GM18867 (cell line): ENCODE data around the gene MOSPD3.
"Not testable (repeated sequence)": the region's sequence is repeated elsewhere in the genome, so short reads cannot be mapped to it uniquely, and the experiment has no call there.

Source experiments
- ATAC-seq: cut with Tn5 transposase; IDR thresholded peaks from one replicate; pipeline ENCODE4 v1.9.1; 2021; ENCODE audit warnings: mild to moderate bottlenecking, moderate library complexity; ENCODE audit not compliant: unreplicated experiment

The MOSPD3 gene, protein sequence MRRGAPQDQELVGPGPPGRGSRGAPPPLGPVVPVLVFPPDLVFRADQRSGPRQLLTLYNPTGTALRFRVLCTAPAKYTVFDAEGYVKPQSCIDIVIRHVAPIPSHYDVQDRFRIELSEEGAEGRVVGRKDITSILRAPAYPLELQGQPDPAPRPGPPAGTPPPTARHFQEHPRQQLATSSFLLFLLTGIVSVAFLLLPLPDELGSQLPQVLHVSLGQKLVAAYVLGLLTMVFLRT

DNA sequence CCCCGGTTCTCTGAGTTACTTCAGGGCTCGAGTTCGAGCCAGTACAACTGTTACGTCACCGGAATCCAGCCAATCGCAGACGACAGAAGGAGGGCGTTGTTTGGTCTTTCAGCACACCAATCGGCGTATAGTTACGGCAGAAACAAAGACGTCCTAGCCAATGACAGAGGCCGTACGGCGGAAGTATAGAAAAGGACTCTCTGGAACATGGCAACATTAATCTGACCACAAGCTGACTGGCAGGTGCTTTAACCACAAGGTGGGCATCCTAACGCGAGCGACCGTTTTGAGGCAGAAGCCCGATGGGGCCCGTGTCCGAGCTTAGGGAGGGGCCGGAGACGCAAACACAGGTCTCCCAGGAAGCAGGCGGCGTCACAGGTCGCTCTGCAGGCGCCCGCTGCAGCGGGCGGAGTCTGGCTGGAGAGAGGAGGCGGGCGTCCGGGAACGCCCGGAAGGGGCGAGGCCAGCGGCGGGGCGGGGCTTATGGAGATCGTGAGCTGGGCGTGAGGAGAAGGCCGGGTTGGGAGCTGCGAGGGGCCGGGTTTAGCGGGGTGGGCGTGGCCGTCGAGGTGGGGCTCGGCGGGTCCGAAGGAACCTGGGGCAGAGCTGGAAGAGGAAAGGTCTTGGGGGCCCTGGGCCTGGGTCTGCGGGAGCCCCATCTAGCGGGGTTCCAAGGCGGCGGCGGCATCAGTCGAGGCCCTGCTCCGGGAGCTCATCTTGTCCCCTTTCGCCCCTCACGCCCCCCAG lies at the start of gene MOSPD3:
Gene MOSPD3 (plus strand): TSS at position 558 of the 747 bp plus-strand sequence. CDS start 252 bp downstream, outside the sequence.
- peak; percentile 90 for ATAC-seq

DNA sequence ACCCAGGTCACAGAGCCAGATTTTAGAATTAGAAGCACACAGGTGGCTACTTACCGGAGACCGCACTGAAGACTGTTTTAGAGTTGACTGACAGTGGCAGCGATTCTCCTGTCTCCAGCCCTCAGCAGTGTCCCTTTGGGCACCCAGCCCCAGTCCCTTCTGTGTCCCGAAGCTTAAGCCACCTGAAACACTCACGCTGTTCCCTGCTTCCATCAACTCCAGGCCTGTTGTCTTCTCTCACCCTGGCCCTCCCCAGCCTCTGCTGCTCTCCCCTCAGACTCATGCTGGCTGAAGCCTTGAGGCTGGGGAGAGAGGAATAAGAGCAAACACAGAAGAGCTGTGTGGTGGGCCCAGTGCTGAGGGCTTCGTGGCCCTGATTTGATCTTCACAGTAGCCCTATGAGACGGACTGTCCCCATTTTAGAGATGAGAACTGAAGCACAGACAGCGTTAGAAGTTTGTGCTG lies 49.2 kb upstream of the MOSPD3 start:
- ATAC-seq, result no peak

DNA sequence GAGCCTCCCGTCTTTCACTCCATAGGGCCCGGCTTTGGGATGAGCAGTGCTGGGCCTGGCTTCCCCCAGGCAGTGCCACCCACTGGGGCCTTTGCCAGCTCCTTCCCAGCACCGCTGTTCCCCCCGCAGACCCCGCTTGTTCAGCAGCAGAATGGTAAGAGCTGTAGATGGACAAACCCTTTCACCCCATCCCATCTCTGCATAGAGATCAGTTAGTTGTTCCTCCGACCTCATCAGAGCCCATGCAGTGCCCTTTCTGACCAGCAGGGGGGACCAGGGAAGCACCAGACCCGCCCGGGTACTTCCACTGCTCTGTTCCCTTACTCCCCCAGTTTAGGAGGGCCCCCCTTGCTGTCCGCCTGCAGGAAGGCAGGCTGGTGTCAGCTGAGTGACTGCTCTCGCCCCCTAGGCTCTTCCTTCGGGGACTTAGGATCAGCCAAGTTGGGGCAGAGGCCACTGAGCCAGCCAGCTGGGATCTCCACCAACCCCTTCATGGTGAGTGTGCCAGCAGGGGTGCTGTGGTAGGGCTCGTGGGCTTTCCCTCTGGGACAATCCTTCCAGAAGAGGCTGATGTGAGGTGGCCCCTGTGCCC lies 48.4 kb upstream of the MOSPD3 start:
- no peak for ATAC-seq

DNA sequence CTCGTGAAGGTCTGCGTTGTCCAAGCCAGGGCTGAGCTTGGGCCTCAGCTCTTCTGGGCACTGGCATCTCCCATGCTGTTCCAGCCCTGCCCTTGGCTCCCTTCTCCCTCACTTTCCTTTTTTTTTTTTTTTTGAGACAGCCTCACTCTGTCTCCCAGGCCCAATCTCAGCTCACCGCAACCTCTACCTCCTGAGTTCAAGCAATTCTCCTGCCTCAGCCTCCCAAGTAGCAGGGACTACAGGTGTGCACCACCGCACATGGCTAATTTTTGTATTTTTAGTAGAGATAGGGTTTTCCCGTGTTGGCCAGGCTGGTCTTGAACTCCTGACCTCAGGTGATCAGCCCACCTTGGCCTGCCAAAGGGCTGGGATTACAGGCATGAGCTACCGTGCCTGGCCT lies 47.9 kb upstream of the MOSPD3 start:
- ATAC-seq, result not testable (repeated sequence)

DNA sequence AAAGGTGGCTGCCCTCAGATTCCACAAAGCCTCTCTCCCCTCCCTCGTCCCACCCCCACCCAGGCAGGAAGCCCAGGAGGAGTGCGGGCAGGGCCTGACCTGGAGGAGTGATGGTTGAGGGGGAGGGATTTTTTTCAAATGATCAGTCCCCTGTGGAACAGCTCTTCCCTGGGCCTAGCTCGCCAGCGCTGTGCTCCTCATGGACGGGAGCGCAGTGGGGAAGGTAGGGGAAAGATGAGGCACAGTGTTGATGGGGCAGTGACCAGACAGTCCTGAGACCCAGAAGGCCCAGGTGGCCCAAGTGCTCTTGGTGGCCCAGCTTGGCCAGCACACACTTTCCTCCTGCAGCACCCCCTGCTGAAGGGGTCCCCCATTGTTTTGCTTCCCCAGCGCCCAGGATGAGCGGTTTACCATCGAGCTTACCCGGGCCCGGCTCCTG lies 47.2 kb upstream of the MOSPD3 start:
- ATAC-seq, result no peak

DNA sequence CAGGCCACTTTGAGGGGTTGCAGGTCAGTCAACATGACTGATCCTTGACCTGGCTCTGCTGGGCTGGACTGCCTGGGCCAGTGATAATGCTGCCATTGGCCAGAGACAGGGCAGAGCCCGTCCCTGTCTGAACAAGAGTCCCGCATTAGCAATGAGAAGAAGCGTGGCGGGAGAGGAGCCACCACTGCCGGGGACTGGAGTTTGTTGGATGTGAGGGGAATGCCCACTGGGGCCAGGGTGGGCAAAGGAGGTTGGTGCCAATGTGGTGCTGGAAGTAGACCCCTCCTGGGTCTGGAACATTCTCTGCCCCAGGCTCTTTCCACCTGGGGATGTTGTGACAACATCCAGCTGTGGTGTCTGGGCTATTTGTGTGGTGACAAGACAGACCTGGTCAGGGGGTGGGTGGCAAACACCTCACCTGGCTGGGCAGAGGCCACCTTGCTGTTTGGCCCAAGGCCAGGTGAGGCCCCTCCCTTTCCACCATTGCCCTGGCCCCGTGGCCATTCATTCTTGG lies 46.3 kb upstream of the MOSPD3 start:
- no peak for ATAC-seq

DNA sequence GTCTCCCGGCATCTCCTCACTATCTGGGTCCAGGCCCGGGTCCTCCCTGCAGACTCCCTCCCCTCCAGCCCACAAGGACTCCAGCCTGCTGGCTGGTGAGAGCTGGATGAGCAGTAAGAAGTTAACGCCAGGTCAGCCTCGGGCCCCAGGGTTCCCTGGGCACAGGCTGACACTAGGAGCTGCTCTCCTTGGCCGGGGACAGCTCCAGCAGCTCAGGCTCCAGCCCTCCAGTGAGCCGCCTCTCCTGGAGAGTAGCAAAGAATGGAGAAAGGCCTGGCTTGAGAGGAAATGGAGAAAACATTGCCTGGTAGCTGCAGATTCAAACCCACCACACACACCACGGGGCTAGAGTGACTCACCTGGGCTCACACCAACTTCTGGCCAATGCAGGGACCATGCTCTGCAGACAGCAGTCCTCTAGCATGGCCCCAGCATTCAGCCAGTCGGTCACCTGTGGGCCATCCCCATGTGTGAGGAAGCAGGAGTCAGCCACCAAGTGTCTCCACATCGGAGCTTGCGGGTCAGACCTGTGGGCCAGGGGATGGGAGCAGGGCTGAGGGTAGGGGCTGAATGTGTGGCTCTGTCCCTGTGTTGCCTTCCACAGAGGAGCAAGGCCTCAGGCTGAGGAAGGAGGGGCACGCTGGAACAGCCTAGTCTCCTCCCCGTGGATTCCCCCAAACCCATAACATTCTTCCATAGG lies 45.2 kb upstream of the MOSPD3 start:
- ATAC-seq, result no peak

DNA sequence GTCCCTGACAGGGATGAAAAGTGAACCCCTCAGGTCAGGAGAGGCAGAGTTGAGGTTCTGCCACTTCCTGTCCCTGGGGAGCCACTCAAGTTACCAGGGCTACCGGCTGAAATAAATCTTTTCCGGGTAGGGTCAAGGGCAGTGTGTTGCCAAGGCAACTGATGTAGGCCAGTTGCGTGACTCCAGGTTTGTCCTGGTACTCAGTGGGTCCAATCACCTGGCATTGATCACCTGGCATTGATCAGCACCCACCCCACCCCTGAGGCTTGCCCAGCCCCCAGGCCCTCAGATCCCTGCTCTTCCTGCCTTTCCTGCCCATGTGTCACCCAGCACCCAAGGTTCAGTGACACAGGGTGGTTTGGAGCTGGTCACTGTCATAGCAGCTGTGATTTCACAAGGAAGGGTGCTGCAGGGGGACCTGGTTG lies 44.6 kb upstream of the MOSPD3 start:
- no peak for ATAC-seq

DNA sequence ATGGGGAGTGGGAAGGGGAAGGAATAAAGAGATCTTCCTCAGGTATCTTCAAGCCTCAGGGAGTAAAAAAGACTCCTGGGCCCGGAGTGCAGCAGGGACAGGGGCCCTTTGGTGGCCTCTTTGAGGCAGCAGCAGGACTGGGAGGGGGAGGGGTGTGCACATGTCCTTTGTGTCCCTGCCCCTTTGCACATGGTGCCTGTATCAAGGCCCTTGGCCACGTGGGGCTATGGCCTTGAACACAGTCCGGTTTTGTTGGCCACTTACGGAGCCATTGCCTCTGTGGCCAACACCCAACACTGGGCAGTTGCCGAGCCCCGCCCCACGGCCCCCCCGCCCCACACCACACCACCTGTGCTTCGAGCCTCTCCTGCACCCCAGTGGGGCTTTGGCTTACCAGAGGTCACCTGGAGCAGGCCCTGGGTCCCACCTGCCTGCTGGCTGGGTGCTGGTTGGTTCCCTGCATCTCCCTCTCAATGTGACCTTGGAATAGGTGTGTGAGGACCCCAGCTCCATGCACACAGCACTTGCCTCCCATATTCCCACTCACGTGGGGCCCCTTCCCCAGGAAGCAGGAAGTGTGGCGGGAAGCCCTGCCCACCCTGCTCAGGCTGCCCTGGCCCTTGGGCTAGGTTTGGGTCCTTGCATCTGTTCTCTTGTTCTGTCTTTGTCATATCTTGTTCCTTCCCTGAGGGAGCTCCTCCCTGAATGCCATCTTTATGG lies 44.0 kb upstream of the MOSPD3 start:
- ATAC-seq, result no peak

DNA sequence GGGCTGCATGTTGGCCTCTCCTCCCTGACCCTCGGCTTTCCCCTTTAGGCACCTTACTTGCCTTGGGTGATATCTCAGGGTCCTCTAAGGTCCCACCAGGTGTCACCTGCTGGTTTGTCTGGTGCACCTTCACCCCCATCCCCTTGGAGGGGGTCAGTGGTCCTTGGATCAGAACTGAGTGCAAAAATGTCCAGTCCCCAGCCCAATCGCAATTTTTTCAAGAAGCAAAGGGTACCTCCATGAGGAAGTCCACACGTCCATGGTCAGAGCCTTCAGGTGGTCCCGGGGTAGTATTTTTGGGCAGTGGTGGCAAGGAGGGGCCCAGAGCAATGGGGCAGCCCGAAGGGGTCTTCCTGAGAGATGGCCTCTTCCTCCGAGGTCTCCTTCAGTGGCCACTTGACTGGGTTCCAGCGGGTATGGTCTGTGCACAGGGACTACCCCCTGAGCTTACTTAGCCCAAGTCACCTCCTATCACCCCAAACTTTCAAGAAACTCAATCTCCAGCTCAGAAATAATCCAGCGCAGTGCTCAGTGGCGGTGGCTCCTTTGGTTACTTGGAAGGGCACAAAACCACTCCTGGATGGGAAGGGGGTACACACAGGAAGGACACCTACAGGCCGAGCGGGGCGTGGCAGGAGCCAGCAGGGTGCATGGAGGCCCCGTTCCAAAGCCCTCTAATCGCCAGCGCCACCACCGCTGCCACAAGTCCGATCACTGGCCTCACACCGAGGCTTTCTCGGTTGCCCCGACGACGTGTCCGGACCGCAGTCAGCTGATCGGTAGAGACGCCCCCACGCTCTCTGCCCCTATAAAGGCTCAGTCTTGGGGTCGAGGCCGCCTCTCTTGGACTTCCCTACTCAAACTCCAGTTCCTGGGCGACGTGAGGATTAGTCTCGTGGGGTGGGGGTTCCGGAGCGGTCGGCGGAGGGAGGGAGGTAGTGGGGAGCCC lies 43.2 kb upstream of the MOSPD3 start:
- ATAC-seq, result peak; percentile 43

DNA sequence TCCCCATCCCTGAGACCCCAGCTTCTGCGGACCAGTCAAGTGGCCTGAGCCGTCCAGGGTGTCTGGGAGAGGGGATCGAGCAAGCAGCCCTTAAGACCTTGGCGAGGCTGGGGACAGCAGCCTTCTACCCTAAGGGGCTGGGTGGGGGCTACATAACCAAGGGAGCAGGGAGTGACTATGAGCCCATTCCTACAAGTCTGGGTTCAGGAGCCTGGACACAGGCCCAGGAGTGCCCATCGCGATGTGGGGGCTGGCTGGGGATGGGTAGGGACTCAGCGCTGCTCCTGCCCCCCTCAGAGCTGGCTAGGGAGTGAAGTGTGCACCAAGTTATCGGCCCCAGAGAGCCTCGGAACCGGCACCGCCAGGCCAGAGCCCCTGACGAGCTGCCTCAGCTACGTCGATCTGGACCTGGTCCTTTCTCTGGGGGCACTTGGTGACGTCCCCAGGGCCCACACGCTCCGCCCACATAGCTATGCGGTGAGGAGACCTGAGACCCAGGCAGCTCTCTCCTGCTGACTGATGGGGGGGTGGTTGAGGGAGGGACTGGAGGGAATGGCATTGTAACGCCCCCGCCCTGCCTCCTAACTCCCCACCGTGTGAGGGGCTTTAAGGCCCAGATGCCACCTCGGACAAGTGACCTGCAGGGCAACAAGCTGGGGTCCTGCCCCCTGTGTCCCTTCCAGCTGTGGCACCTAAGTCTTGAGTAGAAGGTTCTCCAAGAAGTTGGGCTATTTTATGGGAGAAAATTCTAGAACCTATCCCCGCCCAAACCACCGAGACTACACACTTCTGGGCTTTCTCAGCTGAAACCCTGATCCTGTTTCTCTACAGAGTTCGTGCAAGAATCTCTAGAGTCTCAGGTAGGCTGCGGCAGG lies 41.1 kb upstream of the MOSPD3 start:
- ATAC-seq, result no peak

DNA sequence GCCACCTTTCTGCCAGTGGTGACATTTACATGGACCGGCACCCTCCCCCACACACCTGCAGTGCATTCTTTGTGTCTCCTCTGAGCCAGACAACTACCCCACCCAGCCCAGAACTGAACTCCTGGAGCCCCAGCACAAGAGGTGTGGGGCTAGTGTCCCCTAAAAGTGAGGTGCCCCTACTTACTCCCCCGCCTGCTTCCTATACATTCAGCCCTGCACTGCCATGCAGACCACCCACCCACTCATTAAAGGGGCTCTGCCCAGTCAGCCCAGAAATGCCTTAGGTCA lies 40.6 kb upstream of the MOSPD3 start:
- no peak for ATAC-seq

DNA sequence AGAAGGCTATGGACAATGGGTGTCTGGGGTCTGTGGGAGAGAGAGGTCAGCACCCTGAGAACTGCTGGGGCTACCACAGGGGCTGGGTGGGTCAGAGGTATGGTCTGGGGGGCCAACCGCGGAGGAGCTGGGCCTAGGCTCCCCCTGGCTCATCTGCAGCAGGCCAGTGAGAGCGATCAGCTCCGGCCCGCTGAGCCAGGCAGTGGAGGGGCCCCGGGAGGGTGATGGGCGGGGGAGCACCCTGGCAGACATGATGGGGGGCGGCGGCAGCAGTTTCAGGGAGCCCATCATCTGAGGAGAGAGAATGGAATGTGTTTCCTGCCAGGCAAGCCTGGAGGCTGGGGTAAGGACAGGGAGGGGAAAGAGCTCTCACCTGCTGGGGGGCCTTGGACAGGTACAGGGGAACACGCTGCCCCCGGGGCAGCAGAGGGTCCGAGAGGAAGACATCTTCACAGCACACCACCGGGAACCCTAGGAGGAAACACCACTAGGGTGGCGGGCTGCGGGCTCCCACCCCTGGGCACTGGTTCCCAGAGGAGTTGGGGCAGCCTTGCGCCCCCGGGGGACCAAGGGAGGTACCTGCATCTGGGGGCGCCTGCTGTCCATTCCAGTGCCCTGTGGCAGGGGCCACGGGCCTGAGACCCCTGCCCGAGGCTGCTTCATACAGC lies 39.9 kb upstream of the MOSPD3 start:
- ATAC-seq, result no peak

DNA sequence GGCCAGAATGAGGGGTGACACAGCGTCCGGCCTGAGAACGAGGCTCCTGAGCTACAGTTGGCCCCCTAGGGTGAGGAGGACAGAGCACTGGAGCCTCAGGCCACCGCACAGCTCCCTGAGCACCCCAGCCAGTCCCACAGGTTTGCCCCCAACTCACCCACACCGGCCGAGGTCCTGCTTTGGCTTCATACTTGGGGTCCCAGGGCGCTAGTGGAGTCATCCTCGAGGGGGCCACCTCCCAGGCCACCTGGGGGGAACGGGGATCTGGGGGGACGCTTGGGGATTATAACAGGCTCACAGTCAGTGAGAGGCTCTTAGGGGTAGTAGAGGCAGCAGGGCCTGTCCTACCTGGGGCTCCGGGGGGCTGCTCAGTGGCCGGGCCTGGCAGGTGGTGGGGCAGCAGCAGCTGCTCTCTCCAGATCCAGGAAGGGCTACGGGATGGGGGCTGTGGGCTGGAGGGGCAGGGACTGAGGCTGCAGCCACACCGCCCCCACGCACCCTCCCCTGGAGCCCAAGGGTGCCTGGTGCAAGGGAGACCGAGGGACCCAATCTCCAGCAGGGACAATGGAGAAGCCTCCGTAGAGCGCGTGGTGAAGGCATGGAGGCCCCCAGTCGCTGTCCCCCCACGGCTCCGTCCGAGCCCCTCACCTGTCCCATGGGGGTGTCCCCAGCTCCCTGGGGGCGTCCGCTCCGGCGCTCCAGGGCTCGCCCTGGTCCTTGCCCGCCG lies 39.2 kb upstream of the MOSPD3 start:
- no peak for ATAC-seq

DNA sequence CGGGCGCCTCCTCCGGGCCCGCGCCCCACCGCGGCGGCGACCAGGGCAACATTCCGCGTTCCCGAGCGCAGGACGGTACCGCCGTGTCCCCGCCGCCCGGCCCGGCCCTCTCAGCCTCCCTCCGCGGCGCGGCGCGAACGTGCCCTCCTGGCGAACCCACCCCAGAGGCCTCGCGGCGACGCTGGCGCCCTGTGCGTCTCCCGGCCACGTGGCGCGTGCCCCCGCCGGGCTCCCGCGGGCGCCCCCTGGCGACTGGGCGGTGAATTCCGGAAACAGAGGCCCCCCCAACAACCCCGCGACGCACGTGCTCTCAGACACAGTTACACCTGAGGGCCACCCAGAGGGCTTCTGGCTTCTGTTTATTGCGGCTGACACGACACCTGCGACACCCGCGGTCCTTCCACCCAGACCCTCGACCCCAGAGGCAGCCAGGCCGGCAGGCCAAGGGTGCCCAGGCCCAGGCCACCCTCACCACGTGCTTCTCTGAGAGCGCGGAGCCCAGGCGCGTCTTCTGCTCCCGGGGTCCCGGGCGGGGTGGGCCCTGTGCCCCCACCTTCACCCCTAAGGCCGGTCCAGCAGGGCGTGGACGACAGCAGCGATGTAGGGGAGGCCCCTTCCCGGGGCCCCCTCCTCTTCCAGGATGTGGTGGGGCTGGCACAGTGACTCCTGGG lies 38.5 kb upstream of the MOSPD3 start, which contains the start of gene SAP25:
Gene SAP25 (minus strand): TSS at position 210 of the 671 bp plus-strand sequence. CDS start 158 bp downstream, at position 52.
- no peak for ATAC-seq

DNA sequence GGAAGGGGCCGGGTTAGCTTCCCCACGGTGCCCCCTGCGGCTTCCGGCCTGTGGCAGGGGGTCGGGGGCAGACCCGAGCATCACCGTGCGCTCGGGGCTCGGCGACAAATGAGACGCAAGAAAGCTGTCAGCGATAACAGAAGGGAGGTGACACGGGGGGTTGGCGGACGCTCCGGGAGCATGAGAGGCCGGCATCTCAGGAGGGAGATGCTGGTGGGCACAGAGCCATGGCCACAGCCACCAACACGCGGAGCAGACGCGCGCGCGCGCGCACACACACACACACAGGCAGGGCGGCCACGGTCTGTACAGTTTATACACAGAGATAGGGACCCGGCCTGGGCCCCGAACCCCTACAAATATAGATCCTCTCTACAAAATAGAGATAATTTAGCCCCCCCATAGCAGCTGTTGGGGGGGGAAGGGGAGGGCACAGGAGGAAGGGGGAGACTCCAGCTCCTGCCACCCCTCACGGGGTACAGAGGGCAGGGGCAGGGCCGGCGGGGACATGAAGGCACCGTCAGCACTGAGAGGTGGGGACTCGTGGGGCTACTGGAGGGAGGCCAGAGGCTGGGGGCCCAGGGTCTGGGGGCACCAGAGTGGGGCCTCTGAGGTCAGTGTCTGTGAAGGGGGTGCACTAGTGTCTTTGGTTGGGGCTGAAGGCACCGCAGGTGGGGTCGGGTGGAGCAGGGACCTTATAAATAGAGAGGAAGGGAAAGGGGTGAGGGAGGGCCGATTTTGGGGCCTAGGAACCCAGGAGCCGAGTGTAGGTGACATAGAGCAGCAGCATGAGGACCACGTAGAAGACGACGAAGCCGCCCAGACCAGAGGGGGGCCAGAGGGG lies 37.8 kb upstream of the MOSPD3 start:
- no peak for ATAC-seq
